ENCODE measurements around the gene BTG3.

DNA sequence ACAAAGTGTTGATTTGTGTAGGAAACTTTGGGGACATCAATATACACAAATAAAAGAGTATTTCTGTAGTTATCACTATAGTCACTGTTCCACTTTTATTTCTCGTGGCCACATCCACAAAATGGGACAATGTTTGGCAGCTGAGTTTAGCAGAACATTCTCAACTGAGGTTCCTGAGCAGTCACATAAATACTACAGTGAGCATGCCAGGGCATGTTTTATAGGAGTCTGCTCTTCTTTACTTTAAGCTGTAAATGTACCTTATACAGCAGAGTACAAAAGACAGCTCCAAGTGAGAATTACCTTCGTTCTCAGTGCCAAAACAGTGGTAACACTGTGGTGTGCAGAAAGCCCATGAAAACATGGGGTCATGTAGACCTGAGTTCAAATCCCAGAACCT lies 5.0 kb downstream of the BTG3 start:
- TF ChIP-seq, protein P1, sequence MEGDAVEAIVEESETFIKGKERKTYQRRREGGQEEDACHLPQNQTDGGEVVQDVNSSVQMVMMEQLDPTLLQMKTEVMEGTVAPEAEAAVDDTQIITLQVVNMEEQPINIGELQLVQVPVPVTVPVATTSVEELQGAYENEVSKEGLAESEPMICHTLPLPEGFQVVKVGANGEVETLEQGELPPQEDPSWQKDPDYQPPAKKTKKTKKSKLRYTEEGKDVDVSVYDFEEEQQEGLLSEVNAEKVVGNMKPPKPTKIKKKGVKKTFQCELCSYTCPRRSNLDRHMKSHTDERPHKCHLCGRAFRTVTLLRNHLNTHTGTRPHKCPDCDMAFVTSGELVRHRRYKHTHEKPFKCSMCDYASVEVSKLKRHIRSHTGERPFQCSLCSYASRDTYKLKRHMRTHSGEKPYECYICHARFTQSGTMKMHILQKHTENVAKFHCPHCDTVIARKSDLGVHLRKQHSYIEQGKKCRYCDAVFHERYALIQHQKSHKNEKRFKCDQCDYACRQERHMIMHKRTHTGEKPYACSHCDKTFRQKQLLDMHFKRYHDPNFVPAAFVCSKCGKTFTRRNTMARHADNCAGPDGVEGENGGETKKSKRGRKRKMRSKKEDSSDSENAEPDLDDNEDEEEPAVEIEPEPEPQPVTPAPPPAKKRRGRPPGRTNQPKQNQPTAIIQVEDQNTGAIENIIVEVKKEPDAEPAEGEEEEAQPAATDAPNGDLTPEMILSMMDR (IDR thresholded peaks at IDR 0.05): no peak
- TF ChIP-seq POLR2AphosphoS5 (IDR thresholded peaks at IDR 0.05) (no peak), POLR2A (IDR thresholded peaks at IDR 0.05) (no peak)
